Esophagus squamous epithelium (tissue), 4 donors: ENCODE data around the gene REC8.

Experiments used
- CTCF ChIP-seq, 6 experiments: fragments of 450-650 bp in 4 of 6; fragments of 200-600 bp in 2 of 6; sonication (generic) in 2 of 6; IDR thresholded peaks; one replicate each; pipeline ENCODE4 v1.5.1; 2016 to 2019; ENCODE audit warnings: antibody characterized with exemption in 6 of 6, mild to moderate bottlenecking in 4 of 6, moderate library complexity in 4 of 6
- POLR2A ChIP-seq, 4 donors: fragments of 450-650 bp; IDR thresholded peaks; one replicate each; pipeline ENCODE4 v1.6.1; 2017; ENCODE audit warnings: antibody characterized with exemption in 4 of 4, mild to moderate bottlenecking in 4 of 4, moderate library complexity in 3 of 4

DNA sequence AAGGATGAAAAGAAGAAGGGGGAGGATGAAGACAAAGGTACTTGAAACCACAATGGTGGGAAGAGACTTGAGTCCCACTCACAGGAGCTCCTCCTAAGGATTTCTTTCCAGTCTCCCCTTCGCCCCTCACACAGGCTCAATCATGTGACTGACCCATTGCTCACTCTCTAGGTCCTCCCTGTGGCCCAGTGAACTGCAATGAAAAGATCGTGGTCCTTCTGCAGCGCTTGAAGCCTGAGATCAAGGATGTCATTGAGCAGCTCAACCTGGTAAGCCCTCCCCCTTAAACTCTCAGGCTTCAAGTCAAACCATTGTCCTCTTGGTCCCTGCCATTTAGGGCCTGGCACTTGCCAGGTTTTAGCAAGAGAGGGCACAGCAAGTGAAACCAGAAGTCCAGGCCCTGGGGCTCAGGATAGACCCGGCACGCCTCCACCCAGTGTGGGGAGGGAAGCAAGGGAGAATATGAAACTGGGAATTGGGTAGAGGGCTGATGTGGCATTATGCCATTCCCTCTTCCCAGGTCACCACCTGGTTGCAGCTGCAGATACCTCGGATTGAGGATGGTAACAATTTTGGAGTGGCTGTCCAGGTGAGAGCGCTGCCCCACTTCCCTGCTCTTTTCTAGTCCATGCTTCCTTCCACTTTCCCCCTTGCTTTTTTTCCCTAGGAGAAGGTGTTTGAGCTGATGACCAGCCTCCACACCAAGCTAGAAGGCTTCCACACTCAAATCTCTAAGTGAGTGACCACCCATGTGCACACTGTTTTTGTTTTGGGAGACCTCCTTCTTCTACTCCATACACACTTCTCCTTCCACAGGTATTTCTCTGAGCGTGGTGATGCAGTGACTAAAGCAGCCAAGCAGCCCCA lies 34.1 kb upstream of the REC8 start:
- no peak for TF ChIP-seq CTCF (IDR thresholded peaks at IDR 0.05)
- TF ChIP-seq POLR2A (IDR thresholded peaks at IDR 0.05) = no peak
